PC-3 (cell line): ENCODE measurements around the gene GSTCD. TPM values are rescaled to one million over a fixed set of nuclear protein-coding genes. Genes with fewer than 3 reads are reported as not detected.

Experiments used
- ATAC-seq: fragments of 200-7000 bp; cut with Tn5 transposase; 2 replicates; pipeline ENCODE4 v1.9.1; 2020; ENCODE audit warnings: mild to moderate bottlenecking, moderate library complexity
- BruUV-seq: library from RNA; stranded (reverse); fragments of 400-500 nt; replicated peaks from 2 replicates; lab custom pipeline; 2021; lab: Mats Ljungman, UMichigan
- CTCF ChIA-PET: fragments of 300-600 bp; sonication (Branson Sonifier 250); formaldehyde crosslinking; loops from one replicate; lab custom pipeline; 2022; ENCODE audit warnings: antibody characterized with exemption; lab: Charles Lee
- POLR2A ChIA-PET: fragments of 300-600 bp; sonication (Branson Sonifier 250); formaldehyde crosslinking; loops from one replicate; lab custom pipeline; 2022; ENCODE audit warnings: antibody characterized with exemption; ENCODE audit not compliant: unreplicated experiment; lab: Charles Lee
- DNase-seq: peaks from one replicate; pipeline ENCODE4 v3.0.0-alpha.2; 2015
- H2AFZ ChIP-seq: fragments of 300-600 bp; sonication (generic); 2 replicates; pipeline ENCODE4 v1.6.0; 2016; ENCODE audit warnings: antibody characterized with exemption, low read length
- H3F3A ChIP-seq: fragments of 300-600 bp; sonication (generic); one replicate; pipeline ENCODE4 v1.6.0; 2017; ENCODE audit warnings: antibody characterized with exemption, low read length, control low read depth, mild to moderate bottlenecking; ENCODE audit not compliant: unreplicated experiment
- H3K27ac ChIP-seq: fragments of 300-600 bp; sonication (generic); 2 replicates; pipeline ENCODE4 v1.5.1; 2016; ENCODE audit warnings: mild to moderate bottlenecking, low read length
- H3K27me3 ChIP-seq: fragments of 300-600 bp; sonication (generic); 2 replicates; pipeline ENCODE4 v1.6.1; 2016; ENCODE audit warnings: low read length, mixed read lengths
- H3K36me3 ChIP-seq: fragments of 300-600 bp; sonication (generic); 2 replicates; pipeline ENCODE4 v1.6.1; 2016; ENCODE audit warnings: low read depth, mixed run types, low read length, mixed read lengths
- H3K4me1 ChIP-seq: fragments of 300-600 bp; sonication (generic); 2 replicates; pipeline ENCODE4 v1.5.1; 2016; ENCODE audit warnings: low read length; ENCODE audit not compliant: insufficient read depth
- H3K4me2 ChIP-seq: fragments of 300-600 bp; sonication (generic); 2 replicates; pipeline ENCODE4 v1.6.0; 2016; ENCODE audit warnings: low read length
- H3K4me3 ChIP-seq: fragments of 300-600 bp; sonication (generic); 2 replicates; pipeline ENCODE4 v1.5.1; 2016; ENCODE audit warnings: mild to moderate bottlenecking, low read length, mixed read lengths
- H3K79me2 ChIP-seq: fragments of 300-600 bp; sonication (generic); 2 replicates; pipeline ENCODE4 v1.6.1; 2017; ENCODE audit warnings: low read length, mixed read lengths
- H3K9ac ChIP-seq: fragments of 300-600 bp; sonication (generic); 2 replicates; pipeline ENCODE4 v1.6.0; 2016; ENCODE audit warnings: mild to moderate bottlenecking, low read length
- H3K9me2 ChIP-seq: fragments of 300-600 bp; sonication (generic); replicated peaks from 2 replicates; pipeline ENCODE4 v1.6.1; 2016; ENCODE audit warnings: mixed run types, low read length, mixed read lengths
- H3K9me3 ChIP-seq: fragments of 300-600 bp; sonication (generic); 2 replicates; pipeline ENCODE4 v1.6.1; 2016; ENCODE audit warnings: low read length, mixed read lengths
- H4K20me1 ChIP-seq: fragments of 300-600 bp; sonication (generic); 2 replicates; pipeline ENCODE4 v1.6.1; 2016; ENCODE audit warnings: low read length, mixed read lengths
- EZH2 ChIP-seq: fragments of 300-600 bp; sonication (generic); IDR thresholded peaks from one replicate; pipeline ENCODE4 v1.6.1; 2017; ENCODE audit warnings: antibody characterized with exemption, mild to moderate bottlenecking, low read length; ENCODE audit not compliant: unreplicated experiment
- EZH2phosphoT487 ChIP-seq: fragments of 300-600 bp; sonication (generic); IDR thresholded peaks from 2 replicates; pipeline ENCODE4 v1.6.1; 2018; ENCODE audit warnings: mild to moderate bottlenecking, antibody characterized with exemption, low read length, borderline replicate concordance
- intact Hi-C: fragments of 100-400 bp; cut with micrococcal nuclease; formaldehyde crosslinking; loops from 2 replicates; pipeline ENCODE4 v1.9.0; 2023
- total RNA-seq: library from RNA; depleted of rRNA; stranded (reverse); fragments of >200 nt; gene quantifications from 2 replicates; pipeline ENCODE4 v1.2.3, GENCODE V29; 2014
- TF ChIP-seq, protein P1 (sequence below): fragments of 300-600 bp; sonication (generic); conservative IDR thresholded peaks from 2 replicates; pipeline ENCODE4 v1.5.1; 2017; ENCODE audit warnings: antibody characterized with exemption, low read depth, mild to moderate bottlenecking, low read length

Gene GSTCD
- total RNA-seq, 1 experiment from 2014 or later: 12.1 TPM

DNA sequence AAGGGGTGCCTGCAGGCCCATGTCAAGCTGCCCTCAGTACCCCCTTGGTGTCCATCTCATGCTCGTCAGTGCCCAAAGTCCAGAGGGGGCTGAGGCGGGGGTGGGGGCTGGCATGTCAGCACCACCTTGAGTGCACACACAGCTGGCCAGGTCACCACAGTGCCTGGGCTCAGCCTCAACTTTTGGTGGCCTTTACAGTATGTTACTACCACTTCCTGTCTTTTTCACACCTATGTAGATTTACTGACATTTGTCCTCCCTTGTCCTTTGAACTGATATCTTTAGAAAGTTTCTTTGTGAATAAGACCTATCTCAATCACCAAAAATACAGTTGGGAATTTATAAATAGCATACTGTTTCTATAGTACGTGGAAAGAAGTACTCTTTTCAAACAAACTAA, 128.0 kb downstream of the GSTCD start:
- Histone ChIP-seq H3K79me2 (no peaks in the 10 kb centered on the region), H3K27me3 (no peaks in the 10 kb centered on the region), H3K9ac (no peak overlapping the region), H2AFZ (no peak overlapping the region), H3K9me2 (no peaks in the 10 kb centered on the region), H3F3A (no peaks in the 10 kb centered on the region), H3K4me2 (no peak overlapping the region), H3K36me3 (no peaks in the 10 kb centered on the region; the same call in 1 of the 2 replicates), H3K9me3 (no peaks in the 10 kb centered on the region), H3K4me3 (no peak overlapping the region), H3K27ac (no peak overlapping the region), H4K20me1 (no peaks in the 10 kb centered on the region), H3K4me1 (no peaks in the 10 kb centered on the region)
- TF ChIP-seq, protein P1, sequence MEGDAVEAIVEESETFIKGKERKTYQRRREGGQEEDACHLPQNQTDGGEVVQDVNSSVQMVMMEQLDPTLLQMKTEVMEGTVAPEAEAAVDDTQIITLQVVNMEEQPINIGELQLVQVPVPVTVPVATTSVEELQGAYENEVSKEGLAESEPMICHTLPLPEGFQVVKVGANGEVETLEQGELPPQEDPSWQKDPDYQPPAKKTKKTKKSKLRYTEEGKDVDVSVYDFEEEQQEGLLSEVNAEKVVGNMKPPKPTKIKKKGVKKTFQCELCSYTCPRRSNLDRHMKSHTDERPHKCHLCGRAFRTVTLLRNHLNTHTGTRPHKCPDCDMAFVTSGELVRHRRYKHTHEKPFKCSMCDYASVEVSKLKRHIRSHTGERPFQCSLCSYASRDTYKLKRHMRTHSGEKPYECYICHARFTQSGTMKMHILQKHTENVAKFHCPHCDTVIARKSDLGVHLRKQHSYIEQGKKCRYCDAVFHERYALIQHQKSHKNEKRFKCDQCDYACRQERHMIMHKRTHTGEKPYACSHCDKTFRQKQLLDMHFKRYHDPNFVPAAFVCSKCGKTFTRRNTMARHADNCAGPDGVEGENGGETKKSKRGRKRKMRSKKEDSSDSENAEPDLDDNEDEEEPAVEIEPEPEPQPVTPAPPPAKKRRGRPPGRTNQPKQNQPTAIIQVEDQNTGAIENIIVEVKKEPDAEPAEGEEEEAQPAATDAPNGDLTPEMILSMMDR: no peak
- TF ChIP-seq EZH2 (no peak), EZH2phosphoT487 (no peak)
- intact Hi-C loops: no loop called here
- DNase-seq (no peak), ATAC-seq (no peak)
- ChIA-PET POLR2A (no interaction called here), CTCF (no interaction called here)
- no TSS peak for BruUV-seq

GRCh38 chr4:105837037-105837436, 128.5 kb downstream of the GSTCD start:
- H3K9me3 ChIP-seq: no peaks in the 10 kb centered on the region
- no peak overlapping the region for H3K9ac ChIP-seq
- H3K4me2 ChIP-seq: no peak overlapping the region
- H3K36me3 ChIP-seq: no peaks in the 10 kb centered on the region; the same call in 1 of the 2 replicates
- H3F3A ChIP-seq: no peaks in the 10 kb centered on the region
- ChIA-PET POLR2A (no interaction called here), CTCF (no interaction called here)
- no peaks in the 10 kb centered on the region for H4K20me1 ChIP-seq
- H3K4me3 ChIP-seq: no peak overlapping the region
- no peak for DNase-seq
- no peaks in the 10 kb centered on the region for H3K9me2 ChIP-seq
- no peak overlapping the region for H3K27ac ChIP-seq
- H3K4me1 ChIP-seq: no peaks in the 10 kb centered on the region
- H3K27me3 ChIP-seq: no peaks in the 10 kb centered on the region
- no peak overlapping the region for H2AFZ ChIP-seq
- H3K79me2 ChIP-seq: no peaks in the 10 kb centered on the region
- BruUV-seq: no TSS peak
- TF ChIP-seq EZH2 (no peak), EZH2phosphoT487 (no peak)
- TF ChIP-seq, protein P1: no peak
- no peak for ATAC-seq
- intact Hi-C loops: no loop called here

GRCh38 chr4:105838082-105838481, 129.5 kb downstream of the GSTCD start:
- no peak overlapping the region for H3K4me2 ChIP-seq
- no peaks in the 10 kb centered on the region for H3F3A ChIP-seq
- DNase-seq: no peak
- no peaks in the 10 kb centered on the region for H3K9me3 ChIP-seq
- H3K4me1 ChIP-seq: no peaks in the 10 kb centered on the region
- TF ChIP-seq EZH2phosphoT487 (no peak), EZH2 (no peak)
- TF ChIP-seq, protein P1: no peak
- H3K79me2 ChIP-seq: no peaks in the 10 kb centered on the region
- H3K4me3 ChIP-seq: no peak overlapping the region
- no peak for ATAC-seq
- H3K36me3 ChIP-seq: no peaks in the 10 kb centered on the region; the same call in 1 of the 2 replicates
- intact Hi-C loops: no loop called here
- no peak overlapping the region for H2AFZ ChIP-seq
- POLR2A ChIA-PET: no interaction called here
- no peak overlapping the region for H3K27ac ChIP-seq
- H3K9me2 ChIP-seq: no peaks in the 10 kb centered on the region
- CTCF ChIA-PET: no interaction called here
- no peaks in the 10 kb centered on the region for H3K27me3 ChIP-seq
- BruUV-seq: no TSS peak
- H3K9ac ChIP-seq: no peak overlapping the region
- no peaks in the 10 kb centered on the region for H4K20me1 ChIP-seq
